HG03354 (cell line): ENCODE data around the gene UCK1.

ENCODE experiments used
- ATAC-seq: cut with Tn5 transposase; IDR thresholded peaks from one replicate; pipeline ENCODE4 v1.9.1; 2021; ENCODE audit warnings: mild to moderate bottlenecking; ENCODE audit not compliant: unreplicated experiment, poor library complexity, severe bottlenecking

UCK1 gene

DNA sequence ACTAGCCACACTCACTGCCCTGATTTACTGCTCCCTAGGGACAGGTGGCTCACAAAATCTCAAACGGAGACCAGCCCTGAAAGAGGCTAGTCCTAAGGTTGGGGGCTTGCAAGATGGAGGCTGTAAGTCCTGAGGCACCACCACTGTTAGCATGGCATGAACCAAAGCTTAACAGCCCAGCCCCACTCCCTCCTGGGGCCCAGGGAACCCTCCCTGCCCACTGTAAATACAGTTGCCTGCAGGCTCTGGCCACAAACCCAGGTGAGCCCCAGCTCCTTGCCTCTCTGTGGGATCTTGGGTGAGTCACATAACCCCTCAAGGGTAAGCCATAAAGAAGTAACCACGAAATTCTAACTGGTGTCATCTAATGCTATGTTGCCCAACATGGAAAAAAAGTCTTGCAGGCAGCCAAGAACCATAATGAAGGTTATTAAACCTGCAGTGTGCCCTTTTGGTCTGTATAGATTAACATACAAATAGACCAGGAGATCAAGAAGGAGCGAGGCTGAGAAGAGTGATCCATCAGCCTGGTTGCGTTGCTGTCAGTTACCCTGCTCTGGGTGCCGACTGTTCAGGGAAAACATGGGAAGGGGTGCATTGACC, 30.0 kb downstream of the UCK1 start:
- no peak for ATAC-seq

GRCh38 chr9:131500377-131500776, 30.7 kb downstream of the UCK1 start:
- no peak for ATAC-seq

GRCh38 chr9:131499254-131499767, 31.8 kb downstream of the UCK1 start:
- ATAC-seq = no peak

DNA sequence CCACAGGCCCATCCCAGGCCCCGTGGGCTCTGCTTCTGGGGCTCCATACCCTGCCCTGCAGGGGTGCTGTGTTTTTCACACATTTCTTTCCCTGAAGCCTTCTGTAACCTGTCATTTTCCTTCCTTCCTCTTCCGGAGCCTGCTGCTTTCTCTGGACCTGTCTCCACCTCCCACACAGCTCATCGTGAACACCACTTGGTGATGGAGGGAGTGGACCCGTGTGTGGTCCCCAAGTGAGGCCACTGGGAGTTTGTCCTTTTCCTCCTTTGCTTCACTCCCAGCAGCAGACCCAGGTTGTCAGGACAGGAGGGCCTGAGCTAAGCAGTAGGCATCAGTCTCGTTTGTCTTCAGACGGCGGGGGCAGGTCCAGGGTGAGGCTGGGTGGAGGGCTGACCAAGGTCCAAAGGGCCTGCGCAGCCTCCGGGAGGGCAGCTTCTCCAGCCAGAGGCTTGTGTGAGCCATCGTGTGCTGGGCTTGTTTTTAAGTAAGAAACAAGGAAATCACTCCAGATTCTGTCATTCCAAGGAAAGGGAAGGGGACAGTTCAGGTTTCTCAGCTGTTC, 34.1 kb downstream of the UCK1 start:
- ATAC-seq = no peak

DNA sequence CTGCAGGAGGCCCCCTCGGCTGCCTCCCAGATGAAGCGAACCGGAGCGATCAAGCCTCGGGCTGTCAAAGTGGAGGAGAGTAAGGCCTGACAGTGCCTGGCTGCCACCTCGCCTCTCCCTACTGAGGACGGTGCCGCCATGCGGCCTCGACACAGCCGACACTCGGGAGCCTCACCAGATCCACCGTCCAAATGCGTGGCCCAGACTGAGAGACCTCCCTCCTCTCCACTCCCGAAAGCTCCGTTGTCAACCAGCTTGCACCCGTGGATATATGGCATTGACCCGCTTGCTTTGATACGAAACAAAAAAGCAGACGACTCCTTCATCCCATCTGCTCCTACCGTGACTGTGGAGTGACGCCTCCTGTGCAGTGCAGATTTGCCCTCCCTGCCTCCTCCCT, 35.3 kb downstream of the UCK1 start:
- ATAC-seq = no peak

DNA sequence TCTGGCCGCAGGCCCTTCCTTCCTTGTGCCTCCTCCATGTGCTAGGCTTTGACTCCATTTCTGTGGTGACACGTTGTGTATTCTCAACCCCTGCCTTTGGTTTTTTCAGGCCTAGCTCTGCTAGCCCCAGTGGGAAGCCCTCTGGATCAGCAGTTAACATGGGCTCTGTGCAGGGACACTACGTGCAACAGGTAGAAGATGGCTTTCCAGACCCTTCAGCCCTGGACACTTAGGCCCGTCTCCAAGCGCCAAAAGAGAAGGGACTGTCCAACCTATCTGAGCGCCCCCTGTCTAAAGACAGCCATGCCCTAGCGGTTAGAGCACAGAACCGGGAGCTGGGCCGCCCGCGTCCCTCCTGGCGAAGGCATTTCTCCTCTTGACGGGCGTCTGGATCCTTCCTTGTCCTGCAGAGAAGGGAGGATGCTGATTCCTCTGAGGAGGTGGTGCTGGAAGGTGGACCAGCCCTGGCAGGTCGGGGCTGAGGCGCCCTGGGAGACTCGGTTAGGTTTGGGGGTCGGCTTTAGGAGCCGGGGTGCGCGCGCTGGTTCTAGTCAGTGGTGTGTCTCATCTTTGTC, 36.7 kb downstream of the UCK1 start:
- ATAC-seq = no peak

DNA sequence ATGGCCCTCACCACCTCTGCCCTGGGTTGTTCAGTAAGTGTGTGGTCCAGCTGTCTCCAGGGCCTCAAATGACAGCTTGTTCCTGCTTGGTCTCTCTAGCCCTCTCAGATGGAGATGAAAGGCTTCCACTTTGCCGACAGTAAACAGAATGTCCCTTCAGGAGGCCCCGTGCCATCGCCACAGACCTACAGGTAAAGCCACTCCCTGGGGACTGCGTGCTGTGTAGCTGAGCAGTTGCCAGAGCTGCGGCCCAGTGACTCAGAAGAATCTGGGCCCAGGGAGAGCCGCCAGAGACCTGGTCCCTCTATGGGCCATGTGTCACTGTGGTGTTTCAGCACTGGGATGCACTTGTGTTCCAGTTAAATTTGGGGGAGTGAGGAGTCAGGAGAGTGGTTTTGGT, 39.0 kb downstream of the UCK1 start:
- no peak for ATAC-seq

DNA sequence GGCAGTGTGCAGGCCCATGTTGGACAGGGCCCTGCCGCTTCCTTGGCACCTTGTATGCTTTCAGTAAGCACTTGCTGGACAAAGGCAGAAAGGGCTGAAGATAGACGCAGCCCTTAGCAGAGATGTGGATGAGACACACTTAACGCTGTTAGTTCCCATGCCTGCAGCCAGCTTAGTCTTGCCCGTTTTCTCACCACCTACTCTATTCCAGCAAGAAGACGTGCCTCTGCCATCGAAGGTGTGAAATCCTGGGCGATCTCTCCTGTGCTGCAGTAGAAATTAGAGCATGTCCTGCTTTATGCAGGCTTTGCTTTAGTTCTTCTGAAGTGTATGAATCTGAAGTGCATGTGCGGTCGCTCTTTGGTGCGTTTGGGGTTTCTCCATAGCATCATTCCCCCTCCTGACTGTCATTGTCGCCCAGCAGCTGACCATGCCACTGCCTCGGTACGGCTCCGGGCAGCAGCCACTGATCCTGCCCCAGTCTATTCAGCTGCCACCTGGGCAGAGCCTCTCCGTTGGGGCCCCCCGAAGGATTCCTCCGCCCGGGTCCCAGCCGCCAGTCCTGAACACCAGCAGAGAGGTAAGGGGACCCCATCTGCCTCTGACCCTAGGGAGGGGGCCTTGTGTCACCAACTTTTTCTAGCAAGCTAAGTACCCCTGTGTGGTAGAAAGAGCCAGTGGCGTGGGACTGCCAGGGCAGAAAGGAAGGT, 39.9 kb downstream of the UCK1 start:
- ATAC-seq = no peak

DNA sequence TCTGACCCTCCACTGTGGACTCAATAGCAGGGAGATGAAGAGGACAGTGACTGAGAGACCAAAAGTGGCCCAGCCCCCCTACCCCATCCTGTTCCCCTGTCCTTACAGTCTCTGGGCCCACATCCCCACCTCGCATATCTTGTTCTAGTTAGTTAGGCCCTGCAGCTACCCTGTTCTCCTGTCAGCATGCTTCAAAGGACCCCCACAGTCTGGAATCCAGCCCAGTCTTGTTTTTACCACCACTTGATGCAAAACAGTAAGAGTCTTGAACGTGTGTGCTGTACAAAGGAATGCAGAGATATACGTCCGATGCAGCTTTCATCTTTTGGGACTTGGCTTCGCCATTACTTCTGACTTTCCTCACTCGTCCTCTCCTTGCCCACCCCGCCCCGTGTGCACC, 40.5 kb downstream of the UCK1 start:
- no peak for ATAC-seq

GRCh38 chr9:131487621-131488031, 43.4 kb downstream of the UCK1 start:
- no peak for ATAC-seq

DNA sequence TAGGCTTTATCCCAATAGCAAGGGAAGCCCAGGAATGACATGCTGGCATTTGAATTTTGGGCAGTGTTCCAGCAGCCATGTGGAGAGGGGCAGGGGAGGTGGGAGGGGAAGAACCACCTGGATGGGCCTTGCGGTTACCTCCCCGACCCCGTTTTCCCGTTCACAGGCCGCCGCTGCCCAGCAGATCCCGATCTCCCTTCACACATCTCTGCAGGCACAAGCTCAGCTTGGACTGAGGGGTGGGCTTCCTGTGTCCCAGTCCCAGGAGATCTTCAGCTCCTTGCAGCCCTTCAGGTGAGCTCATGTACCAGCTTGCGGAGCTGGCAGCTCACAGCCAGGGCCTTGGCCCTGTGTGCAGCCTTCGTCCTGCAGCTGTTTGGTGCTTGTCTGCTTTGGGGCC, 44.1 kb downstream of the UCK1 start:
- ATAC-seq = no peak

- ATAC-seq = no peak
These were observed 45.2 kb downstream of the UCK1 start for GRCh38 chr9:131485728-131486422.

DNA sequence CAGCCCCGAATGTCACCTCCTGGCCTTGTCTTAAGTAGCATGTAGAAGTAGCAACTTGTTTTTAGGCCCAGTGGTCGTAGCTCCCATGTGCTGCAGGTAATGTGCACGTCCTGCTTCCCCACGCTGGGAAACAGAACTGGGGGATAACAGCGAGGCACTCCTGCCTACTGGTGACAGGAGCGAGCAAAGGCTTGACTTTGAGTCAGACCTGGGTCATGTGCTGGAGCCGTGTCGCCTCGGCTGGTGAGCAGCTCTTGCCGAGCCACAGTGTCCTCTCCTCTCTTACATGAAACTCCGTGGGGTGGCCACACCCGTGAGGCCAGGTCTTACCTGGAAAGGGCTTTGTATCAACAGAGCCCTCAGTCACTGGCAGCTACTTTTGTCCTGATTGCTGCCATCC, 45.9 kb downstream of the UCK1 start:
- ATAC-seq = no peak

DNA sequence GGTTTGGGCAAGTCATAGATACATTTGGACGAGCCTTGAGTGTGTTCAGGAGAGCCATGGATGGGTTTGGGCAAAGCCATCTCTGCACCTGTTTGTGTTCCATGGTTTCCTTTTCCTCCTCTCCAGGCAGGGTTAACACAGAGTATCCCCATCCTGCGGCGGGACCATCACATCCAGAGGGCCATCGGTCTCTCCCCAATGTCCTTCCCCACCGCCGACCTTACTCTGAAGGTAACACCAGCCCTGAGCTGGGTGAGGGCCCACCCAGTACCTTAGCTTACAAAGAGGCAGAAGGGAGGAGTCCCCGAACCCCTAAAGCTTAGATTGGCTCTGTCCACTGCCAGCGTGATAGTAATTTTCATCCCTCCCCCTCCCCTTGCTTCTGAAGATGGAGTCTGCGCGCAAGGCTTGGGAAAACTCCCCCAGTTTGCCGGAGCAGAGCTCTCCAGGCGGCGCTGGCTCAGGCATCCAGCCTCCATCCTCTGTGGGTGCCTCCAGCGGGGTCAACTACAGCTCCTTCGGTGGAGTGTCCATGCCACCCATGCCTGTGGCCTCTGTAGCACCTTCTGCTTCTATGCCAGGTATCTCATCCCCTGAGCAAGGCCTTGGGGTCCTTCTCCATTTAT, 46.4 kb downstream of the UCK1 start:
- ATAC-seq = no peak

- ATAC-seq = no peak
These were observed 47.0 kb downstream of the UCK1 start for GRCh38 chr9:131484051-131484445.

GRCh38 chr9:131483319-131484050, 47.6 kb downstream of the UCK1 start:
- no peak for ATAC-seq

DNA sequence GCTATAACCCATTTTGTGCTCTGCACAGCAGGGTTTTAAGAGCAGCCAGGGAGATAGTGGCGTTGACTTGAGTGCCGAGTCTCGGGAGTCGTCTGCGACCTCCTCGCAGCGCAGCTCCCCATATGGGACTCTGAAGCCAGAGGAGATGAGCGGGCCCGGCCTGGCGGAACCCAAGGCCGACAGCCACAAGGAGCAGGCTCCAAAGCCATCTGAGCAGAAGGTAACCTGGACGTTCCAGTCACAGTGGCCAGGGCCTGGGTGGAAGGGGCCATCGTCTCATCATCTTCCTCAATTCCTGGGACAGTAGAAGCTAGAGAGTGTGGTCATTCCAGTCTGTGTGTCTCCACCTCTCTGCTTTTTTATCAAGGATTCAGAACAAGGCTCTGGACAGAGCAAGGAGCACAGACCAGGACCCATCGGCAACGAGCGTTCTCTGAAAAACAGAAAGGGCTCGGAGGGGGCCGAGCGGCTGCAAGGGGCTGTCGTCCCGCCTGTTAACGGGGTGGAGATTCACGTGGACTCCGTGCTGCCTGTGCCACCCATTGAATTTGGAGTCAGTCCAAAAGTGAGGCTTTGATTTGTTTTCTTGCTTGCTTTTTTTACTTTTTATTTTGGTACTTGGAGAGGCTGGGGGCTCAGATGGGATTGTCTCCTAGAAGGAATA, 48.6 kb downstream of the UCK1 start:
- no peak for ATAC-seq

- no peak for ATAC-seq
These were observed 49.4 kb downstream of the UCK1 start for GRCh38 chr9:131481441-131482342.
